ENCODE results near the gene GLP2R. TPM values are rescaled to one million over a fixed set of nuclear protein-coding genes. Genes with fewer than 3 reads are reported as not detected.
A peak's percentile ranks its signal among the peaks of the same experiment; 100 is the strongest.

The GLP2R gene
- polyA plus RNA-seq, 4 donors: 0.67 to 3.5 (median 3.2) TPM

- DNase-seq (peak in 1 of 2 donors; percentile 19), FAIRE-seq (no peak)
- Histone ChIP-seq H3K4me1 (ENCODE audit: control insufficient read depth in 3 of 3, insufficient read depth in 2 of 3, low read depth in 1 of 3, low read length in 2 of 3) (no peaks in the 10 kb centered on the region), H3K36me3 (ENCODE audit: control insufficient read depth in 3 of 3, insufficient read depth in 2 of 3, low read depth in 1 of 3, low read length in 3 of 3) (no peaks in the 10 kb centered on the region), H3K9me3 (ENCODE audit: control insufficient read depth in 2 of 2, insufficient read depth in 1 of 2, low read depth in 1 of 2, low read length in 1 of 2) (no peaks in the 10 kb centered on the region), H3K27me3 (ENCODE audit: control insufficient read depth in 3 of 3, insufficient read depth in 3 of 3, low read length in 3 of 3) (peaks cover 0 to 3% (median 0%) of the 10 kb centered on the region in 3 donors), H3K4me3 (ENCODE audit: low read depth in 1 of 3, low read length in 3 of 3) (no peak overlapping the region), H3K27ac (ENCODE audit: low read depth in 1 of 3, low read length in 2 of 3) (no peak overlapping the region)
- 26 to 42% (median 30%) methylated on average over 12 of the region's 12 CpGs for WGBS, 3 donors
Measured at GRCh38 chr17:9907883-9908648, 82.3 kb downstream of the GLP2R start.

- no peak for FAIRE-seq
- 55 to 61% (median 55%) methylated on average over 7 of the region's 7 CpGs for WGBS, 3 donors
- Histone ChIP-seq H3K4me3 (ENCODE audit: low read depth in 1 of 3, low read length in 3 of 3) (no peak overlapping the region), H3K27ac (ENCODE audit: low read depth in 1 of 3, low read length in 2 of 3) (no peak overlapping the region), H3K4me1 (ENCODE audit: control insufficient read depth in 3 of 3, insufficient read depth in 2 of 3, low read depth in 1 of 3, low read length in 2 of 3) (no peaks in the 10 kb centered on the region), H3K27me3 (ENCODE audit: control insufficient read depth in 3 of 3, insufficient read depth in 3 of 3, low read length in 3 of 3) (peaks cover 0 to 3% (median 0%) of the 10 kb centered on the region in 3 donors), H3K36me3 (ENCODE audit: control insufficient read depth in 3 of 3, insufficient read depth in 2 of 3, low read depth in 1 of 3, low read length in 3 of 3) (no peaks in the 10 kb centered on the region), H3K9me3 (ENCODE audit: control insufficient read depth in 2 of 2, insufficient read depth in 1 of 2, low read depth in 1 of 2, low read length in 1 of 2) (no peaks in the 10 kb centered on the region)
- DNase-seq: no peak
Measured at GRCh38 chr17:9908649-9909042, 82.9 kb downstream of the GLP2R start.

- no peaks in the 10 kb centered on the region for H3K9me3 ChIP-seq (ENCODE audit: control insufficient read depth in 2 of 2, insufficient read depth in 1 of 2, low read depth in 1 of 2, low read length in 1 of 2)
- no peak overlapping the region for H3K4me3 ChIP-seq (ENCODE audit: low read depth in 1 of 3, low read length in 3 of 3)
- peaks cover 0 to 1% (median 0%) of the 10 kb centered on the region in 3 donors for H3K36me3 ChIP-seq (ENCODE audit: control insufficient read depth in 3 of 3, insufficient read depth in 2 of 3, low read depth in 1 of 3, low read length in 3 of 3)
- DNase-seq: no peak
- H3K27me3 ChIP-seq (ENCODE audit: control insufficient read depth in 3 of 3, insufficient read depth in 3 of 3, low read length in 3 of 3): peaks cover 0 to 3% (median 0%) of the 10 kb centered on the region in 3 donors
- H3K27ac ChIP-seq (ENCODE audit: low read depth in 1 of 3, low read length in 2 of 3): peak overlapping the region in 1 of 3 donors; percentile 29
- WGBS, 3 donors: 71 to 81% (median 72%) methylated on average over 12 of the region's 12 CpGs
- no peaks in the 10 kb centered on the region for H3K4me1 ChIP-seq (ENCODE audit: control insufficient read depth in 3 of 3, insufficient read depth in 2 of 3, low read depth in 1 of 3, low read length in 2 of 3)
- no peak for FAIRE-seq
Measured at GRCh38 chr17:9911089-9911488, 85.4 kb downstream of the GLP2R start.

- Histone ChIP-seq H3K27ac (ENCODE audit: low read depth in 1 of 3, low read length in 2 of 3) (peak overlapping the region in 1 of 3 donors; percentile 37), H3K27me3 (ENCODE audit: control insufficient read depth in 3 of 3, insufficient read depth in 3 of 3, low read length in 3 of 3) (no peaks in the 10 kb centered on the region), H3K4me1 (ENCODE audit: control insufficient read depth in 3 of 3, insufficient read depth in 2 of 3, low read depth in 1 of 3, low read length in 2 of 3) (no peaks in the 10 kb centered on the region), H3K9me3 (ENCODE audit: control insufficient read depth in 2 of 2, insufficient read depth in 1 of 2, low read depth in 1 of 2, low read length in 1 of 2) (no peaks in the 10 kb centered on the region), H3K4me3 (ENCODE audit: low read depth in 1 of 3, low read length in 3 of 3) (no peak overlapping the region), H3K36me3 (ENCODE audit: control insufficient read depth in 3 of 3, insufficient read depth in 2 of 3, low read depth in 1 of 3, low read length in 3 of 3) (peaks cover 0 to 14% (median 0%) of the 10 kb centered on the region in 3 donors)
- DNase-seq: no peak
- 72 to 75% (median 74%) methylated on average over 18 of the region's 18 CpGs for WGBS, 3 donors
- FAIRE-seq: no peak
Measured at GRCh38 chr17:9912121-9913099, 86.7 kb downstream of the GLP2R start.

GRCh38 chr17:9913476-9913875, 87.8 kb downstream of the GLP2R start:
- WGBS, 3 donors: 84 to 91% (median 90%) methylated on average over 5 of the region's 5 CpGs

GRCh38 chr17:9916108-9916507, 90.4 kb downstream of the GLP2R start:
- WGBS, 3 donors: 76 to 81% (median 78%) methylated on average over 8 of the region's 8 CpGs

More at GRCh38 chr17:9913476-9913875, 87.8 kb downstream of the GLP2R start:
- Histone ChIP-seq H3K27ac (ENCODE audit: low read depth in 1 of 3, low read length in 2 of 3) (no peak overlapping the region), H3K4me1 (ENCODE audit: control insufficient read depth in 3 of 3, insufficient read depth in 2 of 3, low read depth in 1 of 3, low read length in 2 of 3) (no peaks in the 10 kb centered on the region), H3K4me3 (ENCODE audit: low read depth in 1 of 3, low read length in 3 of 3) (no peak overlapping the region), H3K36me3 (ENCODE audit: control insufficient read depth in 3 of 3, insufficient read depth in 2 of 3, low read depth in 1 of 3, low read length in 3 of 3) (peaks cover 0 to 22% (median 0%) of the 10 kb centered on the region in 3 donors), H3K9me3 (ENCODE audit: control insufficient read depth in 2 of 2, insufficient read depth in 1 of 2, low read depth in 1 of 2, low read length in 1 of 2) (no peaks in the 10 kb centered on the region), H3K27me3 (ENCODE audit: control insufficient read depth in 3 of 3, insufficient read depth in 3 of 3, low read length in 3 of 3) (no peaks in the 10 kb centered on the region)
- DNase-seq (no peak), FAIRE-seq (no peak)

GRCh38 chr17:9917131-9917530, 91.4 kb downstream of the GLP2R start:
- no peak for DNase-seq
- Histone ChIP-seq H3K4me1 (ENCODE audit: control insufficient read depth in 3 of 3, insufficient read depth in 2 of 3, low read depth in 1 of 3, low read length in 2 of 3) (no peaks in the 10 kb centered on the region), H3K27me3 (ENCODE audit: control insufficient read depth in 3 of 3, insufficient read depth in 3 of 3, low read length in 3 of 3) (no peaks in the 10 kb centered on the region), H3K9me3 (ENCODE audit: control insufficient read depth in 2 of 2, insufficient read depth in 1 of 2, low read depth in 1 of 2, low read length in 1 of 2) (no peaks in the 10 kb centered on the region), H3K36me3 (ENCODE audit: control insufficient read depth in 3 of 3, insufficient read depth in 2 of 3, low read depth in 1 of 3, low read length in 3 of 3) (peaks cover 0 to 30% (median 0%) of the 10 kb centered on the region in 3 donors), H3K27ac (ENCODE audit: low read depth in 1 of 3, low read length in 2 of 3) (no peak overlapping the region), H3K4me3 (ENCODE audit: low read depth in 1 of 3, low read length in 3 of 3) (no peak overlapping the region)
- 82 to 86% (median 83%) methylated on average over 13 of the region's 13 CpGs for WGBS, 3 donors
- no peak for FAIRE-seq

More at GRCh38 chr17:9916108-9916507, 90.4 kb downstream of the GLP2R start:
- Histone ChIP-seq H3K36me3 (ENCODE audit: control insufficient read depth in 3 of 3, insufficient read depth in 2 of 3, low read depth in 1 of 3, low read length in 3 of 3) (peaks cover 0 to 29% (median 0%) of the 10 kb centered on the region in 3 donors), H3K4me3 (ENCODE audit: low read depth in 1 of 3, low read length in 3 of 3) (no peak overlapping the region), H3K9me3 (ENCODE audit: control insufficient read depth in 2 of 2, insufficient read depth in 1 of 2, low read depth in 1 of 2, low read length in 1 of 2) (no peaks in the 10 kb centered on the region), H3K27ac (ENCODE audit: low read depth in 1 of 3, low read length in 2 of 3) (no peak overlapping the region), H3K27me3 (ENCODE audit: control insufficient read depth in 3 of 3, insufficient read depth in 3 of 3, low read length in 3 of 3) (no peaks in the 10 kb centered on the region), H3K4me1 (ENCODE audit: control insufficient read depth in 3 of 3, insufficient read depth in 2 of 3, low read depth in 1 of 3, low read length in 2 of 3) (no peaks in the 10 kb centered on the region)
- FAIRE-seq (no peak), DNase-seq (no peak)

- H3K36me3 ChIP-seq (ENCODE audit: control insufficient read depth in 3 of 3, insufficient read depth in 2 of 3, low read depth in 1 of 3, low read length in 3 of 3): peaks cover 0 to 32% (median 0%) of the 10 kb centered on the region in 3 donors
- H3K9me3 ChIP-seq (ENCODE audit: control insufficient read depth in 2 of 2, insufficient read depth in 1 of 2, low read depth in 1 of 2, low read length in 1 of 2): no peaks in the 10 kb centered on the region
- no peak overlapping the region for H3K27ac ChIP-seq (ENCODE audit: low read depth in 1 of 3, low read length in 2 of 3)
- DNase-seq (no peak), FAIRE-seq (no peak)
- H3K27me3 ChIP-seq (ENCODE audit: control insufficient read depth in 3 of 3, insufficient read depth in 3 of 3, low read length in 3 of 3): no peaks in the 10 kb centered on the region
- 81 to 87% (median 84%) methylated on average over 19 of the region's 19 CpGs for WGBS, 3 donors
- H3K4me1 ChIP-seq (ENCODE audit: control insufficient read depth in 3 of 3, insufficient read depth in 2 of 3, low read depth in 1 of 3, low read length in 2 of 3): no peaks in the 10 kb centered on the region
- H3K4me3 ChIP-seq (ENCODE audit: low read depth in 1 of 3, low read length in 3 of 3): no peak overlapping the region
Measured at GRCh38 chr17:9917801-9918200, 92.1 kb downstream of the GLP2R start.
